ENCODE measurements around the gene NECAB3. TPM values are rescaled to one million over a fixed set of nuclear protein-coding genes. Genes with fewer than 3 reads are reported as not detected.

The NECAB3 gene
- total RNA-seq, 1 donor from 2014 or later: 146 TPM

GRCh38 chr20:33656783-33657703 is 17.2 kb downstream of the NECAB3 start:
- Mint-ChIP-seq H3K27ac (ENCODE audit: unreplicated experiment) (no peak overlapping the region), H3K36me3 (ENCODE audit: unreplicated experiment) (no peaks in the 10 kb centered on the region), H3K27me3 (ENCODE audit: unreplicated experiment) (peaks cover 6% of the 10 kb centered on the region), H3K4me1 (ENCODE audit: low read depth, unreplicated experiment) (peaks cover 19% of the 10 kb centered on the region), H3K9me3 (ENCODE audit: unreplicated experiment) (peaks cover 15% of the 10 kb centered on the region), H3K4me3 (ENCODE audit: unreplicated experiment) (peak overlapping the region; percentile 30)
- DNase-seq: peak; percentile 30
- TF ChIP-seq CTCF (IDR thresholded peaks at IDR 0.05; ENCODE audit: partially characterized antibody, unreplicated experiment): no peak

DNA sequence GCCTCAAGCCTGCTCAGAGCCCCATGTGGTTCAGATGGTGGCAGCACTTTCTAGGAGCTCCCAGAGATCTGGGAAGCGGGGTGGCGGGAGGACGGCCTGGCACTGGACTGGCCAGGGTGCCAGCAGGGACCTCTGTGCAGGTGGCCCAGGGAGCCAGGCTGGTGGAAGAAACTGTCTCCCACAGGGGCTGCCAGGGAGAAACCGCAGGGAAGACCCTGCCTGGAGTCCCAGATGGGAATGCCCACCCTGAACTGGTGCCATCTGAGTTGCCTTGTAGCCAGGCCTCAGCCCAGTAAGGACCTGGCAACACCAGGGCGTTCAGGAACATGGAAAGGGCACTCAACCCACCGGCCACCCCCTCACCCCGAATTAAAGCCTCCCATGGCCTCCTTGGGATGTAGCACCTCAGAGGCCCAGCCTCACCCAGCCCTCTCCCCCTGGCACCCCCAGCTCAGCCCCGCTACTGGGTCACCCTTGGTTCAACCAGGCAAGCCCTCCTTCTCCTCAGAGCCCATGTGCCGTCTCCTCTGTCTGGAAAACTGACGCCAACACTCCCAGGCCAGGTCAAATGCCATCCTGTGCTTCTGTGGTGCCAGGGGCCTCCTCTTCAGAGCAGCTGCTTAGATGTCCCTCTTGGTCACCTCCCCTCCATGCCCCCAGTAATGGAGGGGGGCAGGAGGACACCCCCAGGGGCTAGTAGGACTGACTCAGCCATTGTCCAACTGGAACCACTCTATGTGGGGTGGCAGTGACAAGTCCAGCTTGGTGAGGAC is 18.0 kb downstream of the NECAB3 start:
- TF ChIP-seq CTCF (IDR thresholded peaks at IDR 0.05; ENCODE audit: partially characterized antibody, unreplicated experiment): no peak
- H3K27ac Mint-ChIP-seq (ENCODE audit: unreplicated experiment): no peak overlapping the region
- no peaks in the 10 kb centered on the region for H3K36me3 Mint-ChIP-seq (ENCODE audit: unreplicated experiment)

GRCh38 chr20:33655164-33655563 is 19.1 kb downstream of the NECAB3 start:
- no peak for DNase-seq
- Mint-ChIP-seq H3K27ac (ENCODE audit: unreplicated experiment) (peak overlapping the region; percentile 4), H3K36me3 (ENCODE audit: unreplicated experiment) (no peaks in the 10 kb centered on the region), H3K9me3 (ENCODE audit: unreplicated experiment) (peaks cover 23% of the 10 kb centered on the region), H3K27me3 (ENCODE audit: unreplicated experiment) (peaks cover 14% of the 10 kb centered on the region), H3K4me1 (ENCODE audit: low read depth, unreplicated experiment) (peaks cover 35% of the 10 kb centered on the region), H3K4me3 (ENCODE audit: unreplicated experiment) (no peak overlapping the region)
- TF ChIP-seq CTCF (IDR thresholded peaks at IDR 0.05; ENCODE audit: partially characterized antibody, unreplicated experiment): no peak

More for the DNA sequence above, 18.0 kb downstream of the NECAB3 start:
- Mint-ChIP-seq H3K4me1 (ENCODE audit: low read depth, unreplicated experiment) (peaks cover 27% of the 10 kb centered on the region), H3K4me3 (ENCODE audit: unreplicated experiment) (no peak overlapping the region), H3K27me3 (ENCODE audit: unreplicated experiment) (peaks cover 9% of the 10 kb centered on the region), H3K9me3 (ENCODE audit: unreplicated experiment) (peaks cover 20% of the 10 kb centered on the region)
- peak; percentile 11 for DNase-seq

GRCh38 chr20:33654680-33655161 is 19.5 kb downstream of the NECAB3 start:
- no peak for DNase-seq
- no peak for TF ChIP-seq CTCF (IDR thresholded peaks at IDR 0.05; ENCODE audit: partially characterized antibody, unreplicated experiment)
- peak overlapping the region; percentile 4 for H3K27ac Mint-ChIP-seq (ENCODE audit: unreplicated experiment)
- H3K36me3 Mint-ChIP-seq (ENCODE audit: unreplicated experiment): no peaks in the 10 kb centered on the region
- peaks cover 14% of the 10 kb centered on the region for H3K27me3 Mint-ChIP-seq (ENCODE audit: unreplicated experiment)
- H3K4me1 Mint-ChIP-seq (ENCODE audit: low read depth, unreplicated experiment): peaks cover 40% of the 10 kb centered on the region
- peaks cover 24% of the 10 kb centered on the region for H3K9me3 Mint-ChIP-seq (ENCODE audit: unreplicated experiment)
- H3K4me3 Mint-ChIP-seq (ENCODE audit: unreplicated experiment): no peak overlapping the region
